ENCODE measurements around the gene ENTPD8. TPM values are rescaled to one million over a fixed set of nuclear protein-coding genes. Genes with fewer than 3 reads are reported as not detected.

The ENTPD8 gene
- total and polyA plus RNA-seq, 2 donors (not counting 1 experiment from before 2014, with no cell fraction given): under 0.01 TPM; not detected in 1

DNA sequence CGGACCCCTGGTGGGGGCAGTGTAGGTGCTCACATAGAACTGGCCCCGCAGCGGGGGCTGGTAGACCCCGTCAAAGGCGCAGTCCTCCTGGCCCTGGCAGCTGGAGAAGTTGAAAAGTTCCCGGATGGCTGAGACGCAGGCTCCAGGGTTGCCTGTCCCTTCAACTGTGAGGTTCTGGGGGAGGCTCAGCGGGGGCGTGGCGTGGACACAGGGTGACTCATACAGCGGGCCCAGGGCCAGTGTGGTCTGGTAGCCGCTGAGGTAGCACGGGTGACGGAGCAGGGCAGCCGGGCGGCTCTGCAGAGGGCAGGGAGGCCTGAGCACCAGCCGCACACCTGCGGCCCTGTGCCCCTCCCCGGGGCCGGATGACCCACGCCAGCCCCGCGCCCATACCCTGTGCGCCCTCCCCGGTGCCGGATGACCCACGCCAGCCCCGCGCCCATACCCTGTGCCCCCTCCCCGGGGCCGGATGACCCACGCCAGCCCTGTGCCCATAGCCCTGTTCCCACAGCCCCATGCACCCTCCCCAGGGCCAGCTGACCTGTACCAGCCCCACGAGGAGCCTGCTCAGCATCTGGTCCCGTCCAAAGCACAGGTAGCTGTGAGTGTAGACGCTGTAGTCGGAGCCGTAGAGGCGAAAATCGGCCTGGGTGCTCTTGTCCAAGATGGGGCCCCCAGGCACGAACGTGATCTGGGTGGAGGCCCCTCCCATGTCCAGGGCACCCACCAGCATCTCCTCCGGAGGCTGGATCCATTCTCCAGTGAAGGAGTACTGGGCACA, 5.0 kb downstream of the ENTPD8 start:
- TF ChIP-seq EZH2 (IDR thresholded peaks at IDR 0.05; ENCODE audit: low read length, missing control alignments): no peak
- TF ChIP-seq, protein P1, sequence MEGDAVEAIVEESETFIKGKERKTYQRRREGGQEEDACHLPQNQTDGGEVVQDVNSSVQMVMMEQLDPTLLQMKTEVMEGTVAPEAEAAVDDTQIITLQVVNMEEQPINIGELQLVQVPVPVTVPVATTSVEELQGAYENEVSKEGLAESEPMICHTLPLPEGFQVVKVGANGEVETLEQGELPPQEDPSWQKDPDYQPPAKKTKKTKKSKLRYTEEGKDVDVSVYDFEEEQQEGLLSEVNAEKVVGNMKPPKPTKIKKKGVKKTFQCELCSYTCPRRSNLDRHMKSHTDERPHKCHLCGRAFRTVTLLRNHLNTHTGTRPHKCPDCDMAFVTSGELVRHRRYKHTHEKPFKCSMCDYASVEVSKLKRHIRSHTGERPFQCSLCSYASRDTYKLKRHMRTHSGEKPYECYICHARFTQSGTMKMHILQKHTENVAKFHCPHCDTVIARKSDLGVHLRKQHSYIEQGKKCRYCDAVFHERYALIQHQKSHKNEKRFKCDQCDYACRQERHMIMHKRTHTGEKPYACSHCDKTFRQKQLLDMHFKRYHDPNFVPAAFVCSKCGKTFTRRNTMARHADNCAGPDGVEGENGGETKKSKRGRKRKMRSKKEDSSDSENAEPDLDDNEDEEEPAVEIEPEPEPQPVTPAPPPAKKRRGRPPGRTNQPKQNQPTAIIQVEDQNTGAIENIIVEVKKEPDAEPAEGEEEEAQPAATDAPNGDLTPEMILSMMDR (conservative IDR thresholded peaks at IDR 0.05 in 1 of 2, IDR thresholded peaks at IDR 0.05 in 1 of 2; ENCODE audit: low read depth in 1 of 2, low read length in 2 of 2): no peak
- Histone ChIP-seq H3K9me3 (ENCODE audit: control insufficient read depth, insufficient read depth, low read depth, low read length) (no peaks in the 10 kb centered on the region), H3K27me3 (ENCODE audit: control insufficient read depth, insufficient read depth, low read length) (no peaks in the 10 kb centered on the region), H3K4me2 (ENCODE audit: extremely low read depth, insufficient read depth, low read length) (no peak overlapping the region), H3K79me2 (ENCODE audit: control insufficient read depth, insufficient read depth, low read length) (no peaks in the 10 kb centered on the region), H3K27ac (ENCODE audit: insufficient read depth, low read length) (no peak overlapping the region), H4K20me1 (ENCODE audit: control insufficient read depth, extremely low read depth, insufficient read depth, low read length) (no peaks in the 10 kb centered on the region), H3K4me1 (ENCODE audit: control insufficient read depth, extremely low read depth, insufficient read depth, low read length) (no peaks in the 10 kb centered on the region), H3K36me3 (ENCODE audit: control insufficient read depth, insufficient read depth, low read length) (no peaks in the 10 kb centered on the region), H3K4me3 (replicated peaks in 1 of 4; ENCODE audit: control extremely low read depth in 1 of 4, insufficient read depth in 1 of 4, low read depth in 3 of 4, low read length in 4 of 4) (no peak overlapping the region), H3K9ac (ENCODE audit: insufficient read depth, low read length) (peak overlapping the region; percentile 4), H2AFZ (ENCODE audit: low read length) (no peak overlapping the region)
- DNase-seq (ENCODE audit: low read depth in 2 of 2): peak; percentile 74 to 81

DNA sequence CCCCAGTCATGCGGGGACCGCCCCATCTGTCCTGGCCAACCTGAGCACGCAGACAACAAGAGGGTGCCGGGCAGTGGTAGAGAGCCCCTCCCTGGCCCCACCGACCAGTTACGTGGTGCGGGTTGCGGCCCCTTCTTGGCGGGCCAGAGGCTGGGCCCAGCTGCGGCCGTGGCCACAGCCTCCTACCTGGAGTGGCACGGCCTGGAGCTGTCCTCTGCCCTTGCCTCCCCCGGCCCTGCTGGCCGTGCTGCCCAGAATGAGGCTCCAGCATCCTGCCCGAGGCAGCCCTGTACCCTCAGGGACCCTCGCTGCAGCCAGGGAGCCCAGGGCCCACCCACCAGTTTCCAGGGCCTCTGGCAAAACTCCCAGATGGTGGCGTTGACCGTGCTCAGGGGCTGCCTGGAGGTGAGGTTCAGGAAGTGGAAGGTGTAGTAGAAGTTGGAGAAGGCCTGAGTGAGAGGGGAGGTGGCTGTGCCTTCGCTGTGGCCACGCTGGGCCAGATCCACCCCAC, 5.7 kb downstream of the ENTPD8 start:
- Histone ChIP-seq H4K20me1 (ENCODE audit: control insufficient read depth, extremely low read depth, insufficient read depth, low read length) (no peaks in the 10 kb centered on the region), H3K9ac (ENCODE audit: insufficient read depth, low read length) (no peak overlapping the region), H3K79me2 (ENCODE audit: control insufficient read depth, insufficient read depth, low read length) (no peaks in the 10 kb centered on the region), H3K4me1 (ENCODE audit: control insufficient read depth, extremely low read depth, insufficient read depth, low read length) (no peaks in the 10 kb centered on the region), H3K9me3 (ENCODE audit: control insufficient read depth, insufficient read depth, low read depth, low read length) (no peaks in the 10 kb centered on the region), H3K4me2 (ENCODE audit: extremely low read depth, insufficient read depth, low read length) (no peak overlapping the region), H3K27ac (ENCODE audit: insufficient read depth, low read length) (no peak overlapping the region), H3K36me3 (ENCODE audit: control insufficient read depth, insufficient read depth, low read length) (no peaks in the 10 kb centered on the region), H3K4me3 (replicated peaks in 1 of 4; ENCODE audit: control extremely low read depth in 1 of 4, insufficient read depth in 1 of 4, low read depth in 3 of 4, low read length in 4 of 4) (no peak overlapping the region), H3K27me3 (ENCODE audit: control insufficient read depth, insufficient read depth, low read length) (no peaks in the 10 kb centered on the region), H2AFZ (ENCODE audit: low read length) (no peak overlapping the region)
- TF ChIP-seq, protein P1 (conservative IDR thresholded peaks at IDR 0.05 in 1 of 2, IDR thresholded peaks at IDR 0.05 in 1 of 2; ENCODE audit: low read depth in 1 of 2, low read length in 2 of 2): no peak
- TF ChIP-seq EZH2 (IDR thresholded peaks at IDR 0.05; ENCODE audit: low read length, missing control alignments): no peak
- DNase-seq (ENCODE audit: low read depth in 2 of 2): no peak

- no peak overlapping the region for H3K4me2 ChIP-seq (ENCODE audit: extremely low read depth, insufficient read depth, low read length)
- no peaks in the 10 kb centered on the region for H3K79me2 ChIP-seq (ENCODE audit: control insufficient read depth, insufficient read depth, low read length)
- H3K4me3 ChIP-seq (replicated peaks in 1 of 4; ENCODE audit: control extremely low read depth in 1 of 4, insufficient read depth in 1 of 4, low read depth in 3 of 4, low read length in 4 of 4): no peak overlapping the region
- no peaks in the 10 kb centered on the region for H3K36me3 ChIP-seq (ENCODE audit: control insufficient read depth, insufficient read depth, low read length)
- H3K9me3 ChIP-seq (ENCODE audit: control insufficient read depth, insufficient read depth, low read depth, low read length): no peaks in the 10 kb centered on the region
- no peak overlapping the region for H3K27ac ChIP-seq (ENCODE audit: insufficient read depth, low read length)
- DNase-seq (ENCODE audit: low read depth in 2 of 2): no peak
- no peak overlapping the region for H3K9ac ChIP-seq (ENCODE audit: insufficient read depth, low read length)
- H3K4me1 ChIP-seq (ENCODE audit: control insufficient read depth, extremely low read depth, insufficient read depth, low read length): no peaks in the 10 kb centered on the region
- H2AFZ ChIP-seq (ENCODE audit: low read length): no peak overlapping the region
- H4K20me1 ChIP-seq (ENCODE audit: control insufficient read depth, extremely low read depth, insufficient read depth, low read length): no peaks in the 10 kb centered on the region
- no peaks in the 10 kb centered on the region for H3K27me3 ChIP-seq (ENCODE audit: control insufficient read depth, insufficient read depth, low read length)
- TF ChIP-seq, protein P1 (conservative IDR thresholded peaks at IDR 0.05 in 1 of 2, IDR thresholded peaks at IDR 0.05 in 1 of 2; ENCODE audit: low read depth in 1 of 2, low read length in 2 of 2): no peak
- no peak for TF ChIP-seq EZH2 (IDR thresholded peaks at IDR 0.05; ENCODE audit: low read length, missing control alignments)
These were observed 6.4 kb downstream of the ENTPD8 start for GRCh38 chr9:137434498-137435380.

Data from fibroblast of lung (primary cell).